Adrenal gland (tissue), 12 donors: ENCODE measurements around the gene MCU. TPM values are rescaled to one million over a fixed set of nuclear protein-coding genes. Genes with fewer than 3 reads are reported as not detected.

ENCODE experiments used
- DNase-seq, 7 donors: peaks; one replicate each; pipeline ENCODE4 v3.0.0-alpha.2; 2019 to 2020
- H3K27ac ChIP-seq, 5 donors: fragments of 200-600 bp; sonication (generic) in 4 of 5; 1 replicate in 3 of 5; 2 replicates in 2 of 5; pipeline versions ENCODE4 v1.5.1 to v1.8.0; 2016 to 2020; ENCODE audit warnings: mild to moderate bottlenecking in 1 of 5
- H3K27me3 ChIP-seq: fragments of 200-600 bp; 2 replicates; pipeline ENCODE4 v1.8.0; 2021
- H3K36me3 ChIP-seq, 2 donors: fragments of 200-600 bp; replicated peaks in 1 of 2; 1 replicate in 1 of 2; 2 replicates in 1 of 2; pipeline versions ENCODE4 v1.5.1 to v1.8.0; 2018 to 2022
- H3K4me1 ChIP-seq, 2 donors: fragments of 200-600 bp; replicated peaks in 1 of 2; 1 replicate in 1 of 2; 2 replicates in 1 of 2; pipeline versions ENCODE4 v1.5.1 to v1.8.0; 2018 to 2021
- H3K4me3 ChIP-seq, 4 donors: fragments of 200-600 bp; sonication (generic) in 3 of 4; one replicate each; pipeline ENCODE4 v1.5.1; 2016 to 2018
- H3K9me3 ChIP-seq, 3 donors: fragments of 200-600 bp; sonication (generic) in 1 of 3; replicated peaks in 1 of 3; 1 replicate in 2 of 3; 2 replicates in 1 of 3; pipeline versions ENCODE4 v1.5.1 to v1.8.0; 2016 to 2021
- POLR2A ChIP-seq, 2 donors: fragments of 450-650 bp; IDR thresholded peaks; one replicate each; pipeline ENCODE4 v1.6.1; 2017; ENCODE audit warnings: antibody characterized with exemption in 2 of 2, mild to moderate bottlenecking in 2 of 2, moderate library complexity in 1 of 2
- WGBS, 4 donors: extraction: QIAGEN DNeasy Blood & Tissue Kit in 2 of 4; methylation state at CpG; one replicate each; pipeline versions ENCODE4 v1.1.5 to v1.1.7; 2013 to 2017; 5-methylcytosine and 5-hydroxymethylcytosine counted together
- intact Hi-C, 2 donors: fragments of 100-400 bp; cut with DNase I; formaldehyde crosslinking; loops; one replicate each; pipeline versions ENCODE4 v1.14.1 to v1.15.0; 2022 to 2023
- polyA plus RNA-seq, 3 donors: library from polyadenylated mRNA; stranded (reverse); fragments of 200-250 nt in 2 of 3; fragments of 350-450 nt in 1 of 3; fragmentation: Illumina TruSeq in 1 of 3; extraction: RNeasy Lipid Tissue Mini Kit (QIAGEN cat#74804) in 1 of 3; gene quantifications; one replicate each; pipeline ENCODE4 v1.2.3, GENCODE V29; 2013 to 2014
- total RNA-seq, 9 donors: library from RNA; depleted of rRNA in 4 of 9; stranded (reverse); fragments of >200 nt in 4 of 9; fragments of 120-200 nt in 1 of 9; fragmentation: NEBNext Ultra II Directional in 1 of 9; extraction: Animal tissue kit (Norgen Biotek cat#: 25700) in 1 of 9; gene quantifications; one replicate each; pipeline versions ENCODE4 v1.1.0 to v1.2.4, GENCODE V29; 2013 to 2023
- TF ChIP-seq, protein P1 (sequence below), 6 experiments: fragments of 450-650 bp in 4 of 6; fragments of 200-600 bp in 2 of 6; sonication (generic) in 1 of 6; IDR thresholded peaks; 1 replicate in 5 of 6; 2 replicates in 1 of 6; pipeline versions ENCODE4 v1.5.1 to v1.8.0; 2016 to 2021; ENCODE audit warnings: antibody characterized with exemption in 6 of 6, mild to moderate bottlenecking in 2 of 6, moderate library complexity in 1 of 6
- donor health status: healthy with polysubstance abuse.
- donor health status: Bipolar disorder and iron deficiency.
- donor health status: DM: yes; HTN: yes; CAD: no.
- donor health status: DM: no; HTN: no; CAD: no.
- donor health status: DM: no; HTN: no; CAD: no.
- donor health status: DM: yes; HTN: yes; CAD: no.

MCU gene
- total and polyA plus RNA-seq, 12 donors, result 6.4 to 22.2 (median 14.9) TPM

DNA sequence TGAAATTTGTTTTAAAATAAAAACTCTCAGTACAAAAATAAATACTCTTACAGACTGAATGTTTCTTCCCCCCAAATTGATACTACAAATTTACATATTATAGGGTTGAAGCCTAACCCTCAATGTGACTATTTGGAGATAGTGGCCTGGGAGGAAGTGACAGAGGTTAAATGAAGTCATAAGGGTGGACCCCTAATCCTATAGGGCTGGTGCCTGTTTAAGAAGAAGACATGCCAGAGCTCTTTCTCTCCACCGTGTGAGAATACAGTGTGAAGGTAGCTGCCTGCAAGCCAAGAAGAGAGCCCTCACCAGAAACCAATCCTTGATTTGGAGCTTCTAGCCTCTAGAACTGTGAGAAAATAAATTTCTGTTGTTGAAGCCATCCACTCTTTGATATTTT is 67.6 kb downstream of the MCU start:
- 47 to 88% (median 62%) methylated on average over 1 of the region's 1 CpG for WGBS, 4 donors
- Histone ChIP-seq H3K4me1 (no peaks in the 10 kb centered on the region), H3K27me3 (no peaks in the 10 kb centered on the region), H3K9me3 (no peaks in the 10 kb centered on the region), H3K27ac (no peak overlapping the region), H3K36me3 (no peaks in the 10 kb centered on the region), H3K4me3 (no peak overlapping the region)
- no peak for TF ChIP-seq POLR2A (IDR thresholded peaks at IDR 0.05)
- TF ChIP-seq, protein P1, sequence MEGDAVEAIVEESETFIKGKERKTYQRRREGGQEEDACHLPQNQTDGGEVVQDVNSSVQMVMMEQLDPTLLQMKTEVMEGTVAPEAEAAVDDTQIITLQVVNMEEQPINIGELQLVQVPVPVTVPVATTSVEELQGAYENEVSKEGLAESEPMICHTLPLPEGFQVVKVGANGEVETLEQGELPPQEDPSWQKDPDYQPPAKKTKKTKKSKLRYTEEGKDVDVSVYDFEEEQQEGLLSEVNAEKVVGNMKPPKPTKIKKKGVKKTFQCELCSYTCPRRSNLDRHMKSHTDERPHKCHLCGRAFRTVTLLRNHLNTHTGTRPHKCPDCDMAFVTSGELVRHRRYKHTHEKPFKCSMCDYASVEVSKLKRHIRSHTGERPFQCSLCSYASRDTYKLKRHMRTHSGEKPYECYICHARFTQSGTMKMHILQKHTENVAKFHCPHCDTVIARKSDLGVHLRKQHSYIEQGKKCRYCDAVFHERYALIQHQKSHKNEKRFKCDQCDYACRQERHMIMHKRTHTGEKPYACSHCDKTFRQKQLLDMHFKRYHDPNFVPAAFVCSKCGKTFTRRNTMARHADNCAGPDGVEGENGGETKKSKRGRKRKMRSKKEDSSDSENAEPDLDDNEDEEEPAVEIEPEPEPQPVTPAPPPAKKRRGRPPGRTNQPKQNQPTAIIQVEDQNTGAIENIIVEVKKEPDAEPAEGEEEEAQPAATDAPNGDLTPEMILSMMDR (IDR thresholded peaks at IDR 0.05), result no peak
- no peak for DNase-seq
- intact Hi-C loops, result no loop called here

DNA sequence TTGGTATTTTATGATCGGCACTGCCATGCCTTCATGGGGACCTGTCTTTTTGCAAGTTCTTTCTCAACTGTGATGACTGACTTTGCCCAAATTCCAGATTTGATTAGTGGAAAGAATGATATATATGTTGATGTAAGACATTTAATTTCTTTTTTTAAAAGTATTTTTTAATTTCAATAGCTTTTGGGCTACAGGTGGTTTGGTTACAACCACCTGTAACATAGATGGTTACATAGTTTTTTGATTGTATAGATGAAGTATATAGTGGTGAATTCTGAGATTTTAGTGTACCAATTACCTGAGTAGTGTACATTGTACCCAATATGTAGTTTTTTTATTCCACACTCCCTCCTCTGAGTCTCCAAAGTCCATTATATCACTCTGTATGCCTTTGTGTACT is 69.6 kb downstream of the MCU start:
- no peak overlapping the region for H3K27ac ChIP-seq
- TF ChIP-seq POLR2A (IDR thresholded peaks at IDR 0.05), result no peak
- TF ChIP-seq, protein P1 (IDR thresholded peaks at IDR 0.05), result no peak
- no peaks in the 10 kb centered on the region for H3K4me1 ChIP-seq
- 93 to 100% (median 96%) methylated on average over 1 of the region's 1 CpG for WGBS, 4 donors
- H3K36me3 ChIP-seq, result no peaks in the 10 kb centered on the region
- intact Hi-C loops, result no loop called here
- H3K4me3 ChIP-seq, result no peak overlapping the region
- H3K27me3 ChIP-seq, result no peaks in the 10 kb centered on the region
- DNase-seq, result no peak
- no peaks in the 10 kb centered on the region for H3K9me3 ChIP-seq

DNA sequence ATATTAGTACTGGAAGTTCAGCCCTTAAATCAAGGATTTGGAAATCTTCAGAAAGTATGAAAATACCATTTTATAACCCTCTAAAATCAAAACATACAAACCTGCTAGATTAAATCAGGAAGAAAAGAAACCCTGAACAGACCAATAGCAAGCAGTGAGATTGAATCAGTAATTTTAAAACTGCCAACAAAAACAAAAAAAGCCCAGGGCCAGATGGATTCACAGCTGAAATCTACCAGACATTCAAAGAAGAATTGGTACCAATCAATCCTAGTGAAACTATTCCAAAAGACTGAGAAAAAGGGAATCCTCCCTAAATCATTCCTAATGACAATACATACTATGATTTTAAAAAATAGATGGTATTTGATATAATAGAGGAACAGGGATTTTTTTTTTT is 70.1 kb downstream of the MCU start:
- intact Hi-C loops, result no loop called here
- Histone ChIP-seq H3K27ac (no peak overlapping the region), H3K27me3 (no peaks in the 10 kb centered on the region)

DNA sequence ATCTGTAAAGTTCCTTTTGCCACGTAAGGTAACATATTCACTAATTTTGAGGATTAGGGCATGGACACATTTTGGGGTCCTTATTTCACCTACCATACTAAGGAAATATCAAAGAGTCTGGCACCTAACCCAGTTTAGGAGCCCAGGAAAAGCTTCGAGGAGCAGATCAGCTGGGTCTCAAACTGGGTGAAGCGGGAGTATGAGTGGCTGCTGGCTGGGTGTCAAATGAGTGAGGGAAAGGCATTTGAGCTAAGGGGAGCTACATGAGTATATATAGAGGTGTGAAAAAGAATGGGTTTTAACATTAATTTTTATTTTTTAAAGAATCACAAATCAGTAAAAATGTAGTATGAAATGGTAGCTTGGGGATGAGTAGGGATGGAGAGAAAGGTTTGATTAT is 71.3 kb downstream of the MCU start:
- Histone ChIP-seq H3K27me3 (no peaks in the 10 kb centered on the region), H3K36me3 (no peaks in the 10 kb centered on the region), H3K4me3 (no peak overlapping the region), H3K4me1 (no peaks in the 10 kb centered on the region), H3K9me3 (no peaks in the 10 kb centered on the region), H3K27ac (no peak overlapping the region)
- intact Hi-C loops, result no loop called here
- no peak for TF ChIP-seq POLR2A (IDR thresholded peaks at IDR 0.05)
- TF ChIP-seq, protein P1 (IDR thresholded peaks at IDR 0.05), result no peak
- DNase-seq, result no peak
- WGBS, 4 donors, result 93 to 98% (median 96%) methylated on average over 3 of the region's 3 CpGs

More for the DNA sequence above, 70.1 kb downstream of the MCU start:
- H3K4me1 ChIP-seq, result no peaks in the 10 kb centered on the region
- no peak overlapping the region for H3K4me3 ChIP-seq
- no peaks in the 10 kb centered on the region for H3K9me3 ChIP-seq
- H3K36me3 ChIP-seq, result no peaks in the 10 kb centered on the region
- TF ChIP-seq POLR2A (IDR thresholded peaks at IDR 0.05), result no peak
- TF ChIP-seq, protein P1 (IDR thresholded peaks at IDR 0.05), result no peak
- DNase-seq, result no peak
